Choroid plexus epithelial cell (primary cell): Measurements from ENCODE around the gene PJA2.
"Not testable (repeated sequence)": the region's sequence is repeated elsewhere in the genome, so short reads cannot be mapped to it uniquely, and the experiment has no call there.

ENCODE experiments used
- DNase-seq: peaks from one replicate; pipeline ENCODE4 v3.0.0-alpha.2; 2010; ENCODE audit warnings: low read depth
- H3K4me3 ChIP-seq: 2 replicates; pipeline ENCODE4 v1.5.1; 2011; ENCODE audit warnings: low read depth, mild to moderate bottlenecking, control low read depth, low read length, moderate library complexity
- TF ChIP-seq, protein P1 (sequence below): conservative IDR thresholded peaks from 2 replicates; pipeline ENCODE4 v1.5.1; 2011; ENCODE audit warnings: low read depth, mild to moderate bottlenecking, control low read depth, inconsistent platforms, low read length, moderate library complexity

PJA2 gene

DNA sequence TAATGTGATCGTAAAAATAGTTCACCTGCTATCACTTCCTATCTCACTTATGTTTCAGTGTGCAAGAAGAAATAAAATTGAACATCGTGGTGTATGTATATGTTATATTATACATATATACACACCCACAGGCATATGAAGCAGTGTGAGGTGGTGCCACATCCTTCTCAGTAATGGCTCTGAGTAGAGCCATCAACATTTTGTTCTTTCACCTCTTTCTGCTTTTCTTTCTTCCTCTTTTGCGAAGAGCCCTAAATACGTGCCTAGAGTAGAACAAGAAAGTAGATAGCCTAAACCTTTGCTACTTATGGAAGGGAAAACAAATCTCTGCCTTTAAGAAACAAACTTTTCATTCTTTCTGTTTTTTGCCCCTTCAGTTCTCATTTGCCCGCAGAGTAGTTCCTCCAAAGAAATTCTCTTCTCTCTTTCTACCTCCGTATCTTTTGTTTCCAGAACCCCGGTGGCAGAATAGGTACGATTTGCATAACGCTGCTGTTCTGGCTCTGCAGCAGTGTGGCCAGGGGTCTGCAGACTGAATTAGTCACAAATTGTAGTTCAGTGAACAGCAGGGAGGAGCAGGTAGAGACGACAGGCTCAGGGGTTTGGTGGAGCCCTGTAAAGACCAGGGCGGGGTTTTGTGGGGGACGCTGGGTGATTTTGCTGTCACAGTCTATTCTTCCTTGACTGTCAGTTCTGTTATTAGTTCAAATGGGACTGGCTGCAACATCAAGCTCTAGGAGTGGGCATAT lies 40.5 kb upstream of the PJA2 start:
- no peak overlapping the region for H3K4me3 ChIP-seq
- TF ChIP-seq, protein P1, sequence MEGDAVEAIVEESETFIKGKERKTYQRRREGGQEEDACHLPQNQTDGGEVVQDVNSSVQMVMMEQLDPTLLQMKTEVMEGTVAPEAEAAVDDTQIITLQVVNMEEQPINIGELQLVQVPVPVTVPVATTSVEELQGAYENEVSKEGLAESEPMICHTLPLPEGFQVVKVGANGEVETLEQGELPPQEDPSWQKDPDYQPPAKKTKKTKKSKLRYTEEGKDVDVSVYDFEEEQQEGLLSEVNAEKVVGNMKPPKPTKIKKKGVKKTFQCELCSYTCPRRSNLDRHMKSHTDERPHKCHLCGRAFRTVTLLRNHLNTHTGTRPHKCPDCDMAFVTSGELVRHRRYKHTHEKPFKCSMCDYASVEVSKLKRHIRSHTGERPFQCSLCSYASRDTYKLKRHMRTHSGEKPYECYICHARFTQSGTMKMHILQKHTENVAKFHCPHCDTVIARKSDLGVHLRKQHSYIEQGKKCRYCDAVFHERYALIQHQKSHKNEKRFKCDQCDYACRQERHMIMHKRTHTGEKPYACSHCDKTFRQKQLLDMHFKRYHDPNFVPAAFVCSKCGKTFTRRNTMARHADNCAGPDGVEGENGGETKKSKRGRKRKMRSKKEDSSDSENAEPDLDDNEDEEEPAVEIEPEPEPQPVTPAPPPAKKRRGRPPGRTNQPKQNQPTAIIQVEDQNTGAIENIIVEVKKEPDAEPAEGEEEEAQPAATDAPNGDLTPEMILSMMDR = no peak
- no peak for DNase-seq

- no peak for DNase-seq
- TF ChIP-seq, protein P1 = no peak
- H3K4me3 ChIP-seq = no peak overlapping the region
Observed at GRCh38 chr5:109448838-109449237, 39.1 kb upstream of the PJA2 start.

- H3K4me3 ChIP-seq = no peak overlapping the region
- TF ChIP-seq, protein P1 = no peak
- no peak for DNase-seq
Observed at GRCh38 chr5:109439590-109439989, 29.8 kb upstream of the PJA2 start.

GRCh38 chr5:109426075-109426474 lies 16.3 kb upstream of the PJA2 start:
- TF ChIP-seq, protein P1 = no peak
- no peak overlapping the region for H3K4me3 ChIP-seq
- no peak for DNase-seq

DNA sequence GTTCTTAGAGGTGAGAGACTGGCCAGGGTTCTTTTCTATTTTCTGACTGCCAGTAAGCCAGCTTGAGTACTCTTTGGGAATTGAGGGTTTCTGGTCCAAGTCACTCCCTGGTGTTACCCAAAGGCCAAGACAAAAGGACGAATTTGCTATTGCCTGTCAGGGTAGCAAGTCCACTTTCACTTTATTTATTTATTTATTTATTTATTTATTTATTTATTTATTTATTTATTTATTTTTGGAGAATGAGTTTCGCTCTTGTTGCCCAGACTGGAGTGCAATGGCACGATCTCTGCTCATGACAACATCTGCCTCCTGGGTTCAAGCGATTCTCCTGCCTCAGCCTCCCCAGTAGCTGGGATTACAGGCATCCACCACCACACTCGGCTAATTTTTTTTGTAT lies 15.7 kb upstream of the PJA2 start:
- H3K4me3 ChIP-seq, DNase-seq: not testable (repeated sequence)

- TF ChIP-seq, protein P1 = no peak
- H3K4me3 ChIP-seq = no peak overlapping the region
- no peak for DNase-seq
Observed at GRCh38 chr5:109421956-109422355, 12.2 kb upstream of the PJA2 start.

DNA sequence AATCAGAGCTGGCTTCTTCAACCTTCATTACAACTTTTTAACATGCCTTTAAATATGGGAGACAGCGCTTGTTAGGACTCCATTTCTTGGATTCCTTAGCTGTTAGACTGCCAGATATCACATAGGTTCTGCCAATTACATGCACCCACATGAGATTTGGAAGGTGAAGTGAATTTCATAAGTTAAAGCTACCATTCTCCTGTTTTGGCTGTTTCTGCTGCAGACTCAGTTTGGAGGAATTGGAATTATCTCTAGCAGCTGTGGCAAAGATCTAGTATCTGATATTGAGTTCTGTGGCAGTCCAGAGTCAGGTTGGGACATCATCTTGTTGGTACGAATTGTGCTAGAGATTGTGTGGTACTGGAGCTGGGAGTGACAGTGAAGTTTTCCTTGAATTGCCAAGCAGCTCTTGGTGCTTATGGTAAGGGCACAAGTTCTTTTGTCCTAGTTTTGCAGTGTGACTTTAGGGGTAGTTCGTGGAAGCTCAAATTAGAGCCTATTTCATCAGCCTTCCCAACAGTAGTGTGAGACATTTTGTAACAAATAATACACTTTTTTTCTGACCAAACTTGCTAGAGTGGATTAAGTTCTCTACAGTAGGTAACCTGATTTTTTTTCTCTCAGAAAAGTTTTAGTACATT lies 9.1 kb upstream of the PJA2 start:
- TF ChIP-seq, protein P1 = no peak
- no peak for DNase-seq
- no peak overlapping the region for H3K4me3 ChIP-seq
